Breast epithelium (tissue), 3 donors: ENCODE data around the gene CD8A.

Source experiments
- POLR2AphosphoS5 ChIP-seq, 3 donors: sonication (generic); formaldehyde crosslinking; IDR thresholded peaks; one replicate each; pipeline ENCODE4 v1.6.1; 2017; ENCODE audit warnings: antibody characterized with exemption in 3 of 3
- TF ChIP-seq, protein P1 (sequence below), 3 donors: fragments of 450-650 bp; IDR thresholded peaks; one replicate each; pipeline ENCODE4 v1.5.1; 2016 to 2017; ENCODE audit warnings: antibody characterized with exemption in 3 of 3, mild to moderate bottlenecking in 3 of 3, moderate library complexity in 3 of 3

DNA sequence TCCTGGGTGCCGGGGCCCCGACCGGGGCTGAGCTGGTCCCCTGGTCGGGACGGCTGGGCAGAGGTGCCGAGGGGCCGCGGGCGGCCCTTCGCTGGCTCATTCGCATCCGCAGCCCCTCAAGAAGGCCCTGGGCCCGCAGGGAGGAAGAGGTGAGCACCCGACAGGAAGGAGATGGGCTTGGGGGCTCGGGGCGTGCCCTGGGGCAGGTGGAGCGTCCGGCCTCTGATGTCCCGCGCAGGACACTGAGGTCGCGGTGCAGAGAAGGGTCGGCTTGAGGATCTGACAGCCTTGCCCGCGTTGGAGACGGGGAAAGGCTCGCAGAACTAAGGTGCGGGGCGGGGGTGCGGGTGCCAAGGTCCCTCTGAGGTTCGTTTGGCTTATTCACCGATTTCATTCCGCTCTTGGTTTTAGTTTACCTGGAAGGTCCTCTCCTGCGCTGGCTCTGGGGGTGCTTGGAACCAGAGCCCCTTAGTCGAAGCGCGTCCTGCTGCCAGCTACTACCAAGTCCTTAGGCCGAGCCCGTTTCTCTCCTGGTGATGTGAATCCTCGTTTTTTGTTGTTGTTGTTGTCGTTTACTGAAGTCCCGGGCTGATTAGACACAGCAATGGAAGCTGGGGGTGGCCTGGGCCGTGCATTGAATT, 18.9 kb upstream of the CD8A start:
- TF ChIP-seq, protein P1, sequence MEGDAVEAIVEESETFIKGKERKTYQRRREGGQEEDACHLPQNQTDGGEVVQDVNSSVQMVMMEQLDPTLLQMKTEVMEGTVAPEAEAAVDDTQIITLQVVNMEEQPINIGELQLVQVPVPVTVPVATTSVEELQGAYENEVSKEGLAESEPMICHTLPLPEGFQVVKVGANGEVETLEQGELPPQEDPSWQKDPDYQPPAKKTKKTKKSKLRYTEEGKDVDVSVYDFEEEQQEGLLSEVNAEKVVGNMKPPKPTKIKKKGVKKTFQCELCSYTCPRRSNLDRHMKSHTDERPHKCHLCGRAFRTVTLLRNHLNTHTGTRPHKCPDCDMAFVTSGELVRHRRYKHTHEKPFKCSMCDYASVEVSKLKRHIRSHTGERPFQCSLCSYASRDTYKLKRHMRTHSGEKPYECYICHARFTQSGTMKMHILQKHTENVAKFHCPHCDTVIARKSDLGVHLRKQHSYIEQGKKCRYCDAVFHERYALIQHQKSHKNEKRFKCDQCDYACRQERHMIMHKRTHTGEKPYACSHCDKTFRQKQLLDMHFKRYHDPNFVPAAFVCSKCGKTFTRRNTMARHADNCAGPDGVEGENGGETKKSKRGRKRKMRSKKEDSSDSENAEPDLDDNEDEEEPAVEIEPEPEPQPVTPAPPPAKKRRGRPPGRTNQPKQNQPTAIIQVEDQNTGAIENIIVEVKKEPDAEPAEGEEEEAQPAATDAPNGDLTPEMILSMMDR (IDR thresholded peaks at IDR 0.05), result no peak
- no peak for TF ChIP-seq POLR2AphosphoS5 (IDR thresholded peaks at IDR 0.05)
